ENCODE results near the gene CPA4.

- TF ChIP-seq CTCF (IDR thresholded peaks at IDR 0.05; ENCODE audit: poor library complexity) (no peak), EZH2phosphoT487 (IDR thresholded peaks at IDR 0.05; ENCODE audit: low read depth, severe bottlenecking, unreplicated experiment) (no peak), EZH2 (IDR thresholded peaks at IDR 0.05; ENCODE audit: borderline replicate concordance) (no peak)
Observed at GRCh38 chr7:130319541-130319940, 26.6 kb downstream of the CPA4 start.

Data from hepatocyte (in vitro differentiated cells).